ENCODE results near the gene ITSN1. TPM values are rescaled to one million over a fixed set of nuclear protein-coding genes. Genes with fewer than 3 reads are reported as not detected.

ITSN1 gene
- total and polyA plus RNA-seq, 2 of the 13 experiments (the other 11 are each of a cell fraction or from before 2014, with no cell fraction given): 26.1 to 33.8 TPM

DNA sequence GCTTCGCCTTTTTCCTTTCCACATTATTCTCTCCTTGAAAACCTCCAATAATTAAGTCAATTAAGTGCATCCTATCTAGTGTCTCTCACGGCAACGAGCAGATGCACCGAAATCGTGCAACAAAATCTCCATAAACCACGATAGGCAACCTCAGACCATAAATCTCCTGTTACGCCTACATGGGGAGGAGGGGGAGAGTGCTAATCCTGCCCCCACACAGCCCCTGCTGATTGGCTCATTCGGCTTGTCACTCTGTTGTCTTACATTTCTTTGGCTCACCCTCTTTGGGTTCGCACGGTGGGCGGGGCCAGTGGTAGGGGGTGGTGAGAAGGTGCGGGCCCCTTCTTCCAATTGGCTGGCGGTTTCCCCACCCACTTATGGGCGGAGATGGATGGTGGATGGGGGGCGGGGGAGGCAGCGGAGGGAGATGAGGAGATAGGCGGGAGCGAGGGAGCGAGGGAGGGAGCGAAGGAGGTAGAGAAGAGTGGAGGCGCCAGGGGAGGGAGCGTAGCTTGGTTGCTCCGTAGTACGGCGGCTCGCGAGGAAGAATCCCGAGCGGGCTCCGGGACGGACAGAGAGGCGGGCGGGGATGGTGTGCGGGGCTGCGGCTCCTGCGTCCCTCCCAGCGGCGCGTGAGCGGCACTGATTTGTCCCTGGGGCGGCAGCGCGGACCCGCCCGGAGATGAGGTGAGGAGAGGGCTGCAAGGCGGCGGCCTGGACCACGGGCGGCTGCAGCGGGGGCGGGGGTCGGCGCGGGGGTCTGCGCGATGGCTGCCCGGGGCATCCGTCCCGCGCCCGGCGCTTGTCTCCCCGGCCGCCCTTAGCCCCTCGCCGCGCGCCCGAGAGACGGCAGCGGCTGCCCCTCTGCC is at the start of gene ITSN1 (continued):
- TF ChIP-seq, protein P1, sequence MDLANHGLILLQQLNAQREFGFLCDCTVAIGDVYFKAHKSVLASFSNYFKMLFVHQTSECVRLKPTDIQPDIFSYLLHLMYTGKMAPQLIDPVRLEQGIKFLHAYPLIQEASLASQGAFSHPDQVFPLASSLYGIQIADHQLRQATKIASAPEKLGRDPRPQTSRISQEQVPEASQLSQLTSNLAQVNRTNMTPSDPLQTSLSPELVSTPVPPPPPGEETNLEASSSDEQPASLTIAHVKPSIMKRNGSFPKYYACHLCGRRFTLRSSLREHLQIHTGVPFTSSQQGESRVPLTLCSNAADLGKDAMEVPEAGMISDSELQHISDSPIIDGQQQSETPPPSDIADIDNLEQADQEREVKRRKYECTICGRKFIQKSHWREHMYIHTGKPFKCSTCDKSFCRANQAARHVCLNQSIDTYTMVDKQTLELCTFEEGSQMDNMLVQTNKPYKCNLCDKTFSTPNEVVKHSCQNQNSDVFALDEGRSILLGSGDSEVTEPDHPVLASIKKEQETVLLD (CRISPR knock-in tag; IDR thresholded peaks at IDR 0.05; ENCODE audit: low read depth): 0 out of 2 replicates have a peak, but pooled peaks have one; percentile 18
- TF ChIP-seq SKI (IDR thresholded peaks at IDR 0.05; ENCODE audit: partially characterized antibody): no peak
- peak; percentile 49; the same call in 1 of the 2 replicates for TF ChIP-seq GATAD2A (CRISPR knock-in tag; IDR thresholded peaks at IDR 0.05)
- TF ChIP-seq ARNT (IDR thresholded peaks at IDR 0.05): no peak
- TF ChIP-seq, protein P2, sequence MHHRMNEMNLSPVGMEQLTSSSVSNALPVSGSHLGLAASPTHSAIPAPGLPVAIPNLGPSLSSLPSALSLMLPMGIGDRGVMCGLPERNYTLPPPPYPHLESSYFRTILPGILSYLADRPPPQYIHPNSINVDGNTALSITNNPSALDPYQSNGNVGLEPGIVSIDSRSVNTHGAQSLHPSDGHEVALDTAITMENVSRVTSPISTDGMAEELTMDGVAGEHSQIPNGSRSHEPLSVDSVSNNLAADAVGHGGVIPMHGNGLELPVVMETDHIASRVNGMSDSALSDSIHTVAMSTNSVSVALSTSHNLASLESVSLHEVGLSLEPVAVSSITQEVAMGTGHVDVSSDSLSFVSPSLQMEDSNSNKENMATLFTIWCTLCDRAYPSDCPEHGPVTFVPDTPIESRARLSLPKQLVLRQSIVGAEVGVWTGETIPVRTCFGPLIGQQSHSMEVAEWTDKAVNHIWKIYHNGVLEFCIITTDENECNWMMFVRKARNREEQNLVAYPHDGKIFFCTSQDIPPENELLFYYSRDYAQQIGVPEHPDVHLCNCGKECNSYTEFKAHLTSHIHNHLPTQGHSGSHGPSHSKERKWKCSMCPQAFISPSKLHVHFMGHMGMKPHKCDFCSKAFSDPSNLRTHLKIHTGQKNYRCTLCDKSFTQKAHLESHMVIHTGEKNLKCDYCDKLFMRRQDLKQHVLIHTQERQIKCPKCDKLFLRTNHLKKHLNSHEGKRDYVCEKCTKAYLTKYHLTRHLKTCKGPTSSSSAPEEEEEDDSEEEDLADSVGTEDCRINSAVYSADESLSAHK (CRISPR knock-in tag; IDR thresholded peaks at IDR 0.05; ENCODE audit: borderline replicate concordance): no peak
- TF ChIP-seq SRSF4 (IDR thresholded peaks at IDR 0.05; ENCODE audit: low read depth, low read length, poor library complexity, severe bottlenecking): no peak
- TF ChIP-seq PAF1 (CRISPR knock-in tag; IDR thresholded peaks at IDR 0.05): no peak
- peak; percentile 20 for TF ChIP-seq ARNT2 (CRISPR knock-in tag; IDR thresholded peaks at IDR 0.05; ENCODE audit: low read depth)
- no peak for TF ChIP-seq ZNF558 (CRISPR knock-in tag; IDR thresholded peaks at IDR 0.05; ENCODE audit: borderline replicate concordance)
- TF ChIP-seq, protein P3, sequence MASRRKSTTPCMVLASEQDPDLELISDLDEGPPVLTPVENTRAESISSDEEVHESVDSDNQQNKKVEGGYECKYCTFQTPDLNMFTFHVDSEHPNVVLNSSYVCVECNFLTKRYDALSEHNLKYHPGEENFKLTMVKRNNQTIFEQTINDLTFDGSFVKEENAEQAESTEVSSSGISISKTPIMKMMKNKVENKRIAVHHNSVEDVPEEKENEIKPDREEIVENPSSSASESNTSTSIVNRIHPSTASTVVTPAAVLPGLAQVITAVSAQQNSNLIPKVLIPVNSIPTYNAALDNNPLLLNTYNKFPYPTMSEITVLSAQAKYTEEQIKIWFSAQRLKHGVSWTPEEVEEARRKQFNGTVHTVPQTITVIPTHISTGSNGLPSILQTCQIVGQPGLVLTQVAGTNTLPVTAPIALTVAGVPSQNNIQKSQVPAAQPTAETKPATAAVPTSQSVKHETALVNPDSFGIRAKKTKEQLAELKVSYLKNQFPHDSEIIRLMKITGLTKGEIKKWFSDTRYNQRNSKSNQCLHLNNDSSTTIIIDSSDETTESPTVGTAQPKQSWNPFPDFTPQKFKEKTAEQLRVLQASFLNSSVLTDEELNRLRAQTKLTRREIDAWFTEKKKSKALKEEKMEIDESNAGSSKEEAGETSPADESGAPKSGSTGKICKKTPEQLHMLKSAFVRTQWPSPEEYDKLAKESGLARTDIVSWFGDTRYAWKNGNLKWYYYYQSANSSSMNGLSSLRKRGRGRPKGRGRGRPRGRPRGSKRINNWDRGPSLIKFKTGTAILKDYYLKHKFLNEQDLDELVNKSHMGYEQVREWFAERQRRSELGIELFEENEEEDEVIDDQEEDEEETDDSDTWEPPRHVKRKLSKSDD (CRISPR knock-in tag; IDR thresholded peaks at IDR 0.05; ENCODE audit: low read depth): peak; percentile 36; the same call in 1 of the 2 replicates
- no peak for TF ChIP-seq PHB2 (IDR thresholded peaks at IDR 0.05; ENCODE audit: partially characterized antibody)
- TF ChIP-seq HDAC2 (CRISPR knock-in tag; IDR thresholded peaks at IDR 0.05): peak; percentile 56; the same call in 1 of the 2 replicates
- no peak for TF ChIP-seq U2AF1 (optimal IDR thresholded peaks at IDR 0.05; ENCODE audit: low read depth, low read length)
- TF ChIP-seq, protein P4, sequence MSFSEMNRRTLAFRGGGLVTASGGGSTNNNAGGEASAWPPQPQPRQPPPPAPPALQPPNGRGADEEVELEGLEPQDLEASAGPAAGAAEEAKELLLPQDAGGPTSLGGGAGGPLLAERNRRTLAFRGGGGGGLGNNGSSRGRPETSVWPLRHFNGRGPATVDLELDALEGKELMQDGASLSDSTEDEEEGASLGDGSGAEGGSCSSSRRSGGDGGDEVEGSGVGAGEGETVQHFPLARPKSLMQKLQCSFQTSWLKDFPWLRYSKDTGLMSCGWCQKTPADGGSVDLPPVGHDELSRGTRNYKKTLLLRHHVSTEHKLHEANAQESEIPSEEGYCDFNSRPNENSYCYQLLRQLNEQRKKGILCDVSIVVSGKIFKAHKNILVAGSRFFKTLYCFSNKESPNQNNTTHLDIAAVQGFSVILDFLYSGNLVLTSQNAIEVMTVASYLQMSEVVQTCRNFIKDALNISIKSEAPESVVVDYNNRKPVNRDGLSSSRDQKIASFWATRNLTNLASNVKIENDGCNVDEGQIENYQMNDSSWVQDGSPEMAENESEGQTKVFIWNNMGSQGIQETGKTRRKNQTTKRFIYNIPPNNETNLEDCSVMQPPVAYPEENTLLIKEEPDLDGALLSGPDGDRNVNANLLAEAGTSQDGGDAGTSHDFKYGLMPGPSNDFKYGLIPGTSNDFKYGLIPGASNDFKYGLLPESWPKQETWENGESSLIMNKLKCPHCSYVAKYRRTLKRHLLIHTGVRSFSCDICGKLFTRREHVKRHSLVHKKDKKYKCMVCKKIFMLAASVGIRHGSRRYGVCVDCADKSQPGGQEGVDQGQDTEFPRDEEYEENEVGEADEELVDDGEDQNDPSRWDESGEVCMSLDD (CRISPR knock-in tag; IDR thresholded peaks at IDR 0.05; ENCODE audit: borderline replicate concordance): no peak
- TF ChIP-seq, protein P5, sequence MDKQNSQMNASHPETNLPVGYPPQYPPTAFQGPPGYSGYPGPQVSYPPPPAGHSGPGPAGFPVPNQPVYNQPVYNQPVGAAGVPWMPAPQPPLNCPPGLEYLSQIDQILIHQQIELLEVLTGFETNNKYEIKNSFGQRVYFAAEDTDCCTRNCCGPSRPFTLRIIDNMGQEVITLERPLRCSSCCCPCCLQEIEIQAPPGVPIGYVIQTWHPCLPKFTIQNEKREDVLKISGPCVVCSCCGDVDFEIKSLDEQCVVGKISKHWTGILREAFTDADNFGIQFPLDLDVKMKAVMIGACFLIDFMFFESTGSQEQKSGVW (CRISPR knock-in tag; IDR thresholded peaks at IDR 0.05; ENCODE audit: borderline replicate concordance): no peak
- TF ChIP-seq POLR2AphosphoS5 (IDR thresholded peaks at IDR 0.05; ENCODE audit: low read depth, low read length): peak; percentile 66
